OCI-LY1 (cell line): ENCODE results near the gene PTPRD.

ENCODE experiments used
- H2AFZ ChIP-seq: fragments of 200-600 bp; sonication (generic), shearing (Covaris generic); 2 replicates; pipeline ENCODE4 v1.6.0; 2014; ENCODE audit warnings: antibody characterized with exemption, mild to moderate bottlenecking, low read length
- H3F3A ChIP-seq: fragments of 200-600 bp; sonication (generic), shearing (Covaris generic); 2 replicates; pipeline ENCODE4 v1.6.0; 2014; ENCODE audit warnings: mild to moderate bottlenecking, antibody characterized with exemption, low read length, moderate library complexity; ENCODE audit not compliant: insufficient read depth
- H3K27ac ChIP-seq: fragments of 200-600 bp; sonication (generic); 2 replicates; pipeline ENCODE4 v1.5.1; 2014; ENCODE audit warnings: low read length, mixed run types, mild to moderate bottlenecking, low read depth; ENCODE audit not compliant: poor library complexity, severe bottlenecking
- H3K27me3 ChIP-seq: fragments of 200-600 bp; sonication (generic); 2 replicates; pipeline ENCODE4 v1.6.0; 2014; ENCODE audit warnings: antibody characterized with exemption, mild to moderate bottlenecking, low read length, moderate library complexity; ENCODE audit not compliant: insufficient read depth
- H3K36me3 ChIP-seq: fragments of 200-600 bp; sonication (generic); 2 replicates; pipeline ENCODE4 v1.6.1; 2014; ENCODE audit warnings: mild to moderate bottlenecking, antibody characterized with exemption, low read length, moderate library complexity, mixed read lengths; ENCODE audit not compliant: insufficient read depth
- H3K4me1 ChIP-seq: fragments of 200-600 bp; sonication (generic); 2 replicates; pipeline ENCODE4 v1.5.1; 2014; ENCODE audit warnings: mild to moderate bottlenecking, low read length, moderate library complexity; ENCODE audit not compliant: insufficient read depth, severe bottlenecking
- H3K4me2 ChIP-seq: fragments of 200-600 bp; sonication (generic), shearing (Covaris generic); 2 replicates; pipeline ENCODE4 v1.6.1; 2014; ENCODE audit warnings: low read length
- H3K4me3 ChIP-seq: fragments of 200-600 bp; sonication (generic); 2 replicates; pipeline ENCODE4 v1.5.1; 2014; ENCODE audit warnings: low read length, low read depth, mild to moderate bottlenecking, mixed read lengths; ENCODE audit not compliant: poor library complexity, severe bottlenecking
- H3K79me2 ChIP-seq: fragments of 200-600 bp; shearing (Covaris generic); 2 replicates; pipeline ENCODE4 v1.6.1; 2016; ENCODE audit warnings: mixed run types, low read length, mixed read lengths; ENCODE audit not compliant: insufficient read depth
- H3K9ac ChIP-seq: fragments of 200-600 bp; sonication (generic), shearing (Covaris generic); 2 replicates; pipeline ENCODE4 v1.6.1; 2014; ENCODE audit warnings: mild to moderate bottlenecking, low read length, mixed read lengths
- H3K9me2 ChIP-seq: fragments of 200-600 bp; sonication (generic), shearing (Covaris generic); 2 replicates; pipeline ENCODE4 v1.6.1; 2014; ENCODE audit warnings: low read depth, mild to moderate bottlenecking, low read length, mixed read lengths
- H3K9me3 ChIP-seq: fragments of 200-600 bp; shearing (Covaris generic); 2 replicates; pipeline ENCODE4 v1.6.1; 2014; ENCODE audit warnings: low read length, mixed read lengths
- H4K20me1 ChIP-seq: fragments of 200-600 bp; sonication (generic), shearing (Covaris generic); 2 replicates; pipeline ENCODE4 v1.6.0; 2016; ENCODE audit warnings: mild to moderate bottlenecking, low read length; ENCODE audit not compliant: insufficient read depth
- CTCF ChIP-seq: fragments of 200-600 bp; sonication (generic), shearing (Covaris generic); IDR thresholded peaks from 2 replicates; pipeline ENCODE4 v1.5.1; 2017; ENCODE audit warnings: mild to moderate bottlenecking, antibody characterized with exemption, low read length, moderate library complexity, mixed read lengths
- EZH2 ChIP-seq: fragments of 200-600 bp; sonication (generic), shearing (Covaris generic); IDR thresholded peaks from 2 replicates; pipeline ENCODE4 v1.8.0; 2017; ENCODE audit warnings: borderline replicate concordance, mixed run types, mild to moderate bottlenecking, antibody characterized with exemption, low read length, moderate library complexity, mixed read lengths

PTPRD gene

GRCh38 chr9:8420416-8420815, 2192.4 kb downstream of the PTPRD start:
- no peak overlapping the region for H2AFZ ChIP-seq
- no peak overlapping the region for H3K27ac ChIP-seq
- H3K27me3 ChIP-seq, result no peaks in the 10 kb centered on the region
- H3K79me2 ChIP-seq, result no peaks in the 10 kb centered on the region
- H3F3A ChIP-seq, result no peaks in the 10 kb centered on the region
- no peak overlapping the region for H3K4me3 ChIP-seq
- no peaks in the 10 kb centered on the region for H4K20me1 ChIP-seq
- no peak overlapping the region for H3K9ac ChIP-seq
- no peaks in the 10 kb centered on the region for H3K4me1 ChIP-seq
- H3K9me2 ChIP-seq, result no peaks in the 10 kb centered on the region
- no peak overlapping the region for H3K4me2 ChIP-seq
- TF ChIP-seq EZH2, result no peak
- TF ChIP-seq CTCF, result no peak
- H3K9me3 ChIP-seq, result no peaks in the 10 kb centered on the region
- H3K36me3 ChIP-seq, result no peaks in the 10 kb centered on the region

- no peak overlapping the region for H2AFZ ChIP-seq
- H3K9me2 ChIP-seq, result no peaks in the 10 kb centered on the region
- H4K20me1 ChIP-seq, result no peaks in the 10 kb centered on the region
- H3F3A ChIP-seq, result no peaks in the 10 kb centered on the region
- H3K27me3 ChIP-seq, result no peaks in the 10 kb centered on the region
- no peak overlapping the region for H3K4me2 ChIP-seq
- H3K36me3 ChIP-seq, result no peaks in the 10 kb centered on the region
- H3K9ac ChIP-seq, result no peak overlapping the region
- H3K27ac ChIP-seq, result no peak overlapping the region
- H3K9me3 ChIP-seq, result no peaks in the 10 kb centered on the region
- H3K4me3 ChIP-seq, result no peak overlapping the region
- no peaks in the 10 kb centered on the region for H3K4me1 ChIP-seq
- TF ChIP-seq EZH2 (no peak), CTCF (no peak)
- H3K79me2 ChIP-seq, result no peaks in the 10 kb centered on the region
Measured at GRCh38 chr9:8419596-8420275, 2193.1 kb downstream of the PTPRD start.

- H3K9me3 ChIP-seq, result no peaks in the 10 kb centered on the region
- H3K9ac ChIP-seq, result no peak overlapping the region
- no peaks in the 10 kb centered on the region for H3K4me1 ChIP-seq
- no peaks in the 10 kb centered on the region for H4K20me1 ChIP-seq
- no peak overlapping the region for H2AFZ ChIP-seq
- no peaks in the 10 kb centered on the region for H3F3A ChIP-seq
- H3K79me2 ChIP-seq, result no peaks in the 10 kb centered on the region
- H3K4me2 ChIP-seq, result no peak overlapping the region
- no peak overlapping the region for H3K4me3 ChIP-seq
- H3K9me2 ChIP-seq, result no peaks in the 10 kb centered on the region
- no peak overlapping the region for H3K27ac ChIP-seq
- no peaks in the 10 kb centered on the region for H3K36me3 ChIP-seq
- H3K27me3 ChIP-seq, result no peaks in the 10 kb centered on the region
- no peak for TF ChIP-seq CTCF
- TF ChIP-seq EZH2, result no peak
Measured at GRCh38 chr9:8417341-8417740, 2195.5 kb downstream of the PTPRD start.
